Left kidney (tissue), 8 donors: Measurements from ENCODE around the gene CAV3. TPM values are rescaled to one million over a fixed set of nuclear protein-coding genes. Genes with fewer than 3 reads are reported as not detected.
"Not testable (repeated sequence)": the region's sequence is repeated elsewhere in the genome, so short reads cannot be mapped to it uniquely, and the experiment has no call there.

Experiments used
- DNase-seq: peaks from one replicate; pipeline ENCODE4 v3.0.0-alpha.2; 2013
- long read RNA-seq, 8 donors: transcript quantifications; one replicate each; lab custom pipeline, GENCODE V29; 2026
- polyA plus RNA-seq: library from polyadenylated mRNA; unstranded; fragments of 120-200 nt; gene quantifications from one replicate; pipeline ENCODE4 v1.2.1, GENCODE V29; 2013; ENCODE audit not compliant: insufficient read length

The CAV3 gene
- polyA plus RNA-seq: 0.48 TPM
- long read RNA-seq, donor 1, partial matches to known transcripts: 0 of 1 reads
- long read RNA-seq, donor 1, other reads (novel, unspliced or antisense): 0 of 1 reads
- long read RNA-seq, donor 2: 0 reads
- long read RNA-seq, donor 3: 0 reads
- long read RNA-seq, donor 4: 0 reads
- long read RNA-seq, donor 5, partial matches to known transcripts: 0 of 1 reads
- long read RNA-seq, donor 5, other reads (novel, unspliced or antisense): 0 of 1 reads
- long read RNA-seq, donor 6: 0 reads
- long read RNA-seq, donor 7, partial matches to known transcripts: 0 of 2 reads
- long read RNA-seq, donor 7, other reads (novel, unspliced or antisense): 0 of 2 reads
- long read RNA-seq, donor 8: 0 reads

- DNase-seq: no peak
Measured at GRCh38 chr3:8733332-8734094, at the start of gene CAV3. CAV3 (plus strand) TSS chr3:8733802; CDS start chr3:8733877, 75 bp downstream.

- DNase-seq: not testable (repeated sequence)
Measured at GRCh38 chr3:8684992-8685391, 48.6 kb upstream of the CAV3 start.

GRCh38 chr3:8691295-8691694 lies 42.3 kb upstream of the CAV3 start:
- not testable (repeated sequence) for DNase-seq

- no peak for DNase-seq
Measured at GRCh38 chr3:8702560-8702959, 31.0 kb upstream of the CAV3 start.

GRCh38 chr3:8705575-8705974 lies 28.0 kb upstream of the CAV3 start:
- no peak for DNase-seq

- DNase-seq: no peak
Measured at GRCh38 chr3:8709287-8709686, 24.3 kb upstream of the CAV3 start.

GRCh38 chr3:8709801-8710507 lies 23.6 kb upstream of the CAV3 start:
- DNase-seq: no peak

GRCh38 chr3:8712045-8712907 lies 21.3 kb upstream of the CAV3 start:
- DNase-seq: no peak

GRCh38 chr3:8712908-8713255 lies 20.7 kb upstream of the CAV3 start:
- no peak for DNase-seq

- no peak for DNase-seq
Measured at GRCh38 chr3:8713901-8714759, 19.5 kb upstream of the CAV3 start.

- not testable (repeated sequence) for DNase-seq
Measured at GRCh38 chr3:8715757-8716156, 17.8 kb upstream of the CAV3 start.

GRCh38 chr3:8722808-8723207 lies 10.8 kb upstream of the CAV3 start:
- no peak for DNase-seq

GRCh38 chr3:8723612-8724011 lies 10.0 kb upstream of the CAV3 start:
- DNase-seq: no peak

GRCh38 chr3:8724108-8724752 lies 9.4 kb upstream of the CAV3 start:
- DNase-seq: no peak

- DNase-seq: no peak
Measured at GRCh38 chr3:8727605-8728512, 5.7 kb upstream of the CAV3 start.

- no peak for DNase-seq
Measured at GRCh38 chr3:8729479-8729878, 4.1 kb upstream of the CAV3 start.

- DNase-seq: no peak
Measured at GRCh38 chr3:8730656-8731055, 2.9 kb upstream of the CAV3 start.

- no peak for DNase-seq
Measured at GRCh38 chr3:8732413-8732812, 1.2 kb upstream of the CAV3 start.

- DNase-seq: no peak
Measured at GRCh38 chr3:8734137-8734878, 706 bp downstream of the CAV3 start.
